ENCODE results near the gene TCF12.

DNA sequence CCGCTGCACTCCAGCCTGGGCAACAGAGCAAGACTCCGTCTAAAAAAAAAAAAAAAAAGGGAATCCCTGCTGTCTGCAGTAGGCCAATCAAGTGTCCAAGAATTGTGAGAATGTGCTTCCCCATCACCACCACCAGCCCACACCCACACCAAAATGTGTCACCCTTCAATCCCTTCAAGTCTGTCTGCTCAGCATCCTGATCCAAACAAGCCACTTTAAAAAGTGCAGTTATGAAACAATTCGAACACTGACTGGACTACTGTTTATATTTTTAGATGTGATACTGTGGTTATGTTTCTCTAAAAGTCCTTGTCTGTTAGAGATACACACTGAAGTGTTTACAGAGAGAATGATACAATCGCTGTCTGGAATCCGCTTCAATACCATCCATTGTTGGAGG, 379.8 kb downstream of the TCF12 start:
- TF ChIP-seq, protein P1, sequence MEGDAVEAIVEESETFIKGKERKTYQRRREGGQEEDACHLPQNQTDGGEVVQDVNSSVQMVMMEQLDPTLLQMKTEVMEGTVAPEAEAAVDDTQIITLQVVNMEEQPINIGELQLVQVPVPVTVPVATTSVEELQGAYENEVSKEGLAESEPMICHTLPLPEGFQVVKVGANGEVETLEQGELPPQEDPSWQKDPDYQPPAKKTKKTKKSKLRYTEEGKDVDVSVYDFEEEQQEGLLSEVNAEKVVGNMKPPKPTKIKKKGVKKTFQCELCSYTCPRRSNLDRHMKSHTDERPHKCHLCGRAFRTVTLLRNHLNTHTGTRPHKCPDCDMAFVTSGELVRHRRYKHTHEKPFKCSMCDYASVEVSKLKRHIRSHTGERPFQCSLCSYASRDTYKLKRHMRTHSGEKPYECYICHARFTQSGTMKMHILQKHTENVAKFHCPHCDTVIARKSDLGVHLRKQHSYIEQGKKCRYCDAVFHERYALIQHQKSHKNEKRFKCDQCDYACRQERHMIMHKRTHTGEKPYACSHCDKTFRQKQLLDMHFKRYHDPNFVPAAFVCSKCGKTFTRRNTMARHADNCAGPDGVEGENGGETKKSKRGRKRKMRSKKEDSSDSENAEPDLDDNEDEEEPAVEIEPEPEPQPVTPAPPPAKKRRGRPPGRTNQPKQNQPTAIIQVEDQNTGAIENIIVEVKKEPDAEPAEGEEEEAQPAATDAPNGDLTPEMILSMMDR (conservative IDR thresholded peaks at IDR 0.05; ENCODE audit: low read length), result no peak
- no peak for TF ChIP-seq EZH2phosphoT487 (IDR thresholded peaks at IDR 0.05; ENCODE audit: borderline replicate concordance)
